Skin of body (tissue), 1 donor: ENCODE results near the gene C1QBP. TPM values are rescaled to one million over a fixed set of nuclear protein-coding genes. Genes with fewer than 3 reads are reported as not detected.

Source experiments
- total RNA-seq: library from RNA; depleted of rRNA; stranded (reverse); fragments of >200 nt; gene quantifications from one replicate; pipeline ENCODE4 v1.2.3, GENCODE V29; 2014

The C1QBP gene
- total RNA-seq, 1 donor from 2014 or later = 82.8 TPM

Other genes with a start within 250 kb of the C1QBP start
- 10.2 TPM for gene ZNF594, start 247.3 kb downstream of the C1QBP start, total RNA-seq
- 0.99 TPM for gene SCIMP, start 204.3 kb downstream of the C1QBP start, total RNA-seq
- gene RABEP1, start 156.9 kb downstream of the C1QBP start, total RNA-seq = 29.5 TPM
- gene NUP88, start 19.5 kb downstream of the C1QBP start, total RNA-seq = 56.1 TPM
- gene RPAIN, start 19.0 kb downstream of the C1QBP start, total RNA-seq = 43.8 TPM
- gene DHX33, start 29.8 kb upstream of the C1QBP start, total RNA-seq = 8.7 TPM
- 24.2 TPM for gene DERL2, start 47.0 kb upstream of the C1QBP start, total RNA-seq
- gene MIS12, start 47.4 kb upstream of the C1QBP start, total RNA-seq = 14.0 TPM
- gene NLRP1, start 145.4 kb upstream of the C1QBP start, total RNA-seq = 25.6 TPM